GM18867 (cell line): ENCODE results near the gene SUPT4H1.

Source experiments
- ATAC-seq: cut with Tn5 transposase; IDR thresholded peaks from one replicate; pipeline ENCODE4 v1.9.1; 2021; ENCODE audit warnings: mild to moderate bottlenecking, moderate library complexity; ENCODE audit not compliant: unreplicated experiment

The SUPT4H1 gene

GRCh38 chr17:58321571-58322525 is 30.2 kb downstream of the SUPT4H1 start:
- ATAC-seq = no peak

GRCh38 chr17:58320570-58321323 is 31.3 kb downstream of the SUPT4H1 start:
- ATAC-seq = no peak

GRCh38 chr17:58320163-58320558 is 31.8 kb downstream of the SUPT4H1 start:
- no peak for ATAC-seq

GRCh38 chr17:58319173-58320162 is 32.5 kb downstream of the SUPT4H1 start:
- no peak for ATAC-seq

- ATAC-seq = no peak
These were observed 33.3 kb downstream of the SUPT4H1 start for GRCh38 chr17:58318627-58319172.

GRCh38 chr17:58318065-58318481 is 33.9 kb downstream of the SUPT4H1 start:
- ATAC-seq = no peak

GRCh38 chr17:58317421-58318064 is 34.5 kb downstream of the SUPT4H1 start:
- peak; percentile 77 for ATAC-seq

- no peak for ATAC-seq
These were observed 35.6 kb downstream of the SUPT4H1 start for GRCh38 chr17:58316260-58316960.

- ATAC-seq = no peak
These were observed 36.3 kb downstream of the SUPT4H1 start for GRCh38 chr17:58315750-58316149.

- no peak for ATAC-seq
These were observed 36.7 kb downstream of the SUPT4H1 start for GRCh38 chr17:58315281-58315711.

- no peak for ATAC-seq
These were observed 37.3 kb downstream of the SUPT4H1 start for GRCh38 chr17:58314706-58315015.

- ATAC-seq = no peak
These were observed 37.9 kb downstream of the SUPT4H1 start for GRCh38 chr17:58313815-58314705.

GRCh38 chr17:58312829-58313228 is 39.2 kb downstream of the SUPT4H1 start:
- ATAC-seq = no peak

GRCh38 chr17:58312021-58312630 is 39.9 kb downstream of the SUPT4H1 start:
- ATAC-seq = no peak

GRCh38 chr17:58311429-58311894 is 40.5 kb downstream of the SUPT4H1 start:
- no peak for ATAC-seq

GRCh38 chr17:58310511-58311428 is 41.2 kb downstream of the SUPT4H1 start:
- no peak for ATAC-seq

GRCh38 chr17:58309918-58310259 is 42.1 kb downstream of the SUPT4H1 start:
- ATAC-seq = no peak
